EH (cell line): Measurements from ENCODE around the gene SHANK3.

Experiments
- DNase-seq: peaks from one replicate; pipeline ENCODE4 v3.0.0-alpha.2; 2015; ENCODE audit warnings: low read depth

SHANK3 gene

GRCh38 chr22:50678218-50678650, 5.6 kb downstream of the SHANK3 start:
- no peak for DNase-seq

- DNase-seq: no peak
Measured at GRCh38 chr22:50678651-50679521, 6.3 kb downstream of the SHANK3 start.

GRCh38 chr22:50683086-50683993, 10.7 kb downstream of the SHANK3 start:
- DNase-seq: no peak

- no peak for DNase-seq
Measured at GRCh38 chr22:50683994-50684371, 11.4 kb downstream of the SHANK3 start.

- no peak for DNase-seq
Measured at GRCh38 chr22:50684501-50684900, 11.9 kb downstream of the SHANK3 start.

- DNase-seq: peak; percentile 26
Measured at GRCh38 chr22:50684986-50685385, 12.4 kb downstream of the SHANK3 start.

GRCh38 chr22:50686794-50687193, 14.2 kb downstream of the SHANK3 start:
- no peak for DNase-seq

GRCh38 chr22:50687829-50688228, 15.2 kb downstream of the SHANK3 start:
- no peak for DNase-seq

GRCh38 chr22:50688448-50688847, 15.8 kb downstream of the SHANK3 start:
- no peak for DNase-seq

GRCh38 chr22:50691521-50691920, 18.9 kb downstream of the SHANK3 start:
- DNase-seq: peak; percentile 44

- no peak for DNase-seq
Measured at GRCh38 chr22:50693462-50693861, 20.8 kb downstream of the SHANK3 start.

- no peak for DNase-seq
Measured at GRCh38 chr22:50694099-50694605, 21.5 kb downstream of the SHANK3 start.

GRCh38 chr22:50694766-50695420, 22.3 kb downstream of the SHANK3 start:
- DNase-seq: no peak

GRCh38 chr22:50695421-50696250, 23.0 kb downstream of the SHANK3 start:
- no peak for DNase-seq

GRCh38 chr22:50696251-50696798, 23.7 kb downstream of the SHANK3 start:
- DNase-seq: no peak

- peak; percentile 15 for DNase-seq
Measured at GRCh38 chr22:50696799-50697561, 24.4 kb downstream of the SHANK3 start.

- DNase-seq: no peak
Measured at GRCh38 chr22:50697667-50698506, 25.3 kb downstream of the SHANK3 start.

- no peak for DNase-seq
Measured at GRCh38 chr22:50698546-50698945, 25.9 kb downstream of the SHANK3 start.
